OCI-LY1 (cell line): ENCODE measurements around the gene NOTCH2.
"Not testable (repeated sequence)": the region's sequence is repeated elsewhere in the genome, so short reads cannot be mapped to it uniquely, and the experiment has no call there.

Experiments used
- EZH2 ChIP-seq: fragments of 200-600 bp; sonication (generic), shearing (Covaris generic); IDR thresholded peaks from 2 replicates; pipeline ENCODE4 v1.8.0; 2017; ENCODE audit warnings: borderline replicate concordance, mixed run types, mild to moderate bottlenecking, antibody characterized with exemption, low read length, moderate library complexity, mixed read lengths
- TF ChIP-seq, protein P1 (sequence below): fragments of 200-600 bp; sonication (generic), shearing (Covaris generic); IDR thresholded peaks from 2 replicates; pipeline ENCODE4 v1.5.1; 2017; ENCODE audit warnings: mild to moderate bottlenecking, antibody characterized with exemption, low read length, moderate library complexity, mixed read lengths

DNA sequence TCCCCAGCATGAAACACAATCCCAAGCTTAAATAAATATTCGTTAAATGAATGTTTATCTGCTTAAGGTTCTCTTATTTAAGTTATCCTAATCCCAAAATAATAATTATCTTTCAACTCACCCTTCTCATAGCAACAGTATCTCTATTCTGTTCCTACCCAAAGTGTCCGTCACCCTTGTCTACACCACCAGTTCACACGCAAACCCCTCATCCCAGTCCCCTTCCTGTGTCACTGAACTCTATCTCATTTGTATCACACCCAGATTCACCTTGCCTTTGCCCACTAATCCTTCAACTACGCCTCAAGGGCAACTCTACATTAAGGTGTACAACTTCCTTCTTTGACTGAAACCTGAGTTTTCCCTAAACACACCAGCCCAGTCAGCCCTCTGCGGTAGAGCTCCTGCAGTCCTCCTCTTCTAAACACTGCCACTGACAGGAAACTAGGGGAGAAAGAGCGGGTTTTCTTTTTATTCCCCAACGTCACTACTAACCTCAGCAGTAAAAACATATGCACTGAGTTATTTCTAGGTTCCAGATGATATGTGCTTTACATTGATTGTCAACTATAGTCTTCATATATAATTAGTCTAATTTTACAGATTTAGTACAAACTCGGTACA, 92.2 kb downstream of the NOTCH2 start:
- TF ChIP-seq, protein P1, sequence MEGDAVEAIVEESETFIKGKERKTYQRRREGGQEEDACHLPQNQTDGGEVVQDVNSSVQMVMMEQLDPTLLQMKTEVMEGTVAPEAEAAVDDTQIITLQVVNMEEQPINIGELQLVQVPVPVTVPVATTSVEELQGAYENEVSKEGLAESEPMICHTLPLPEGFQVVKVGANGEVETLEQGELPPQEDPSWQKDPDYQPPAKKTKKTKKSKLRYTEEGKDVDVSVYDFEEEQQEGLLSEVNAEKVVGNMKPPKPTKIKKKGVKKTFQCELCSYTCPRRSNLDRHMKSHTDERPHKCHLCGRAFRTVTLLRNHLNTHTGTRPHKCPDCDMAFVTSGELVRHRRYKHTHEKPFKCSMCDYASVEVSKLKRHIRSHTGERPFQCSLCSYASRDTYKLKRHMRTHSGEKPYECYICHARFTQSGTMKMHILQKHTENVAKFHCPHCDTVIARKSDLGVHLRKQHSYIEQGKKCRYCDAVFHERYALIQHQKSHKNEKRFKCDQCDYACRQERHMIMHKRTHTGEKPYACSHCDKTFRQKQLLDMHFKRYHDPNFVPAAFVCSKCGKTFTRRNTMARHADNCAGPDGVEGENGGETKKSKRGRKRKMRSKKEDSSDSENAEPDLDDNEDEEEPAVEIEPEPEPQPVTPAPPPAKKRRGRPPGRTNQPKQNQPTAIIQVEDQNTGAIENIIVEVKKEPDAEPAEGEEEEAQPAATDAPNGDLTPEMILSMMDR, result not testable (repeated sequence)
- not testable (repeated sequence) for TF ChIP-seq EZH2
